NB4 (cell line): Measurements from ENCODE around the gene NIPBL.
"Not testable (repeated sequence)": the region's sequence is repeated elsewhere in the genome, so short reads cannot be mapped to it uniquely, and the experiment has no call there.

Source experiments
- MAX ChIP-seq: IDR thresholded peaks from 2 replicates; pipeline ENCODE4 v1.6.1; 2011; ENCODE audit warnings: low read depth, low read length
- MYC ChIP-seq: IDR thresholded peaks from 2 replicates; pipeline ENCODE4 v1.6.1; 2011; ENCODE audit warnings: low read depth, low read length
- POLR2A ChIP-seq: IDR thresholded peaks from 2 replicates; pipeline ENCODE4 v1.6.1; 2011; ENCODE audit warnings: mild to moderate bottlenecking; ENCODE audit not compliant: insufficient read length; ENCODE audit errors: extremely low read depth
- TF ChIP-seq, protein P1 (sequence below): IDR thresholded peaks from one replicate; pipeline ENCODE4 v1.5.1; 2012; ENCODE audit warnings: low read depth, low read length

GRCh38 chr5:36901077-36901476 lies 24.5 kb downstream of the NIPBL start:
- TF ChIP-seq POLR2A, MAX, MYC: not testable (repeated sequence)
- TF ChIP-seq, protein P1, sequence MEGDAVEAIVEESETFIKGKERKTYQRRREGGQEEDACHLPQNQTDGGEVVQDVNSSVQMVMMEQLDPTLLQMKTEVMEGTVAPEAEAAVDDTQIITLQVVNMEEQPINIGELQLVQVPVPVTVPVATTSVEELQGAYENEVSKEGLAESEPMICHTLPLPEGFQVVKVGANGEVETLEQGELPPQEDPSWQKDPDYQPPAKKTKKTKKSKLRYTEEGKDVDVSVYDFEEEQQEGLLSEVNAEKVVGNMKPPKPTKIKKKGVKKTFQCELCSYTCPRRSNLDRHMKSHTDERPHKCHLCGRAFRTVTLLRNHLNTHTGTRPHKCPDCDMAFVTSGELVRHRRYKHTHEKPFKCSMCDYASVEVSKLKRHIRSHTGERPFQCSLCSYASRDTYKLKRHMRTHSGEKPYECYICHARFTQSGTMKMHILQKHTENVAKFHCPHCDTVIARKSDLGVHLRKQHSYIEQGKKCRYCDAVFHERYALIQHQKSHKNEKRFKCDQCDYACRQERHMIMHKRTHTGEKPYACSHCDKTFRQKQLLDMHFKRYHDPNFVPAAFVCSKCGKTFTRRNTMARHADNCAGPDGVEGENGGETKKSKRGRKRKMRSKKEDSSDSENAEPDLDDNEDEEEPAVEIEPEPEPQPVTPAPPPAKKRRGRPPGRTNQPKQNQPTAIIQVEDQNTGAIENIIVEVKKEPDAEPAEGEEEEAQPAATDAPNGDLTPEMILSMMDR, result not testable (repeated sequence)
